GM06990 (cell line): ENCODE measurements around the gene CSDE1.

Source experiments
- DNase-seq: peaks from one replicate; pipeline ENCODE4 v3.0.0-alpha.2; 2011; ENCODE audit not compliant: insufficient read length; ENCODE audit errors: extremely low read depth
- H3K27me3 ChIP-seq: replicated peaks from 2 replicates; pipeline ENCODE4 v1.6.0; 2011; ENCODE audit warnings: low read length; ENCODE audit not compliant: control insufficient read depth, insufficient read depth
- H3K36me3 ChIP-seq: 2 replicates; pipeline ENCODE4 v1.5.1; 2011; ENCODE audit warnings: low read length; ENCODE audit not compliant: control insufficient read depth, insufficient read depth
- H3K4me3 ChIP-seq: replicated peaks from 2 replicates; pipeline ENCODE4 v1.5.1; 2011; ENCODE audit warnings: low read depth, mild to moderate bottlenecking, control low read depth, low read length
- CTCF ChIP-seq: IDR thresholded peaks from 2 replicates; pipeline ENCODE4 v1.5.1; 2011; ENCODE audit warnings: low read length, control low read depth, mild to moderate bottlenecking, inconsistent platforms; ENCODE audit not compliant: insufficient read depth, poor library complexity, severe bottlenecking

Gene CSDE1

GRCh38 chr1:114718661-114719423 lies 38.9 kb downstream of the CSDE1 start:
- peaks cover 12% of the 10 kb centered on the region for H3K36me3 ChIP-seq

GRCh38 chr1:114716304-114717170 lies 41.2 kb downstream of the CSDE1 start, which contains the start of gene NRAS:
TSS of gene NRAS (minus strand) at chr1:114716771. CDS start at chr1:114716160, 611 bp downstream.
- TF ChIP-seq CTCF, result no peak
- H3K27me3 ChIP-seq, result no peaks in the 10 kb centered on the region
- DNase-seq, result peak; percentile 92
- peaks cover 15% of the 10 kb centered on the region for H3K36me3 ChIP-seq
- H3K4me3 ChIP-seq, result peak within 1 kb of the TSS; percentile 96

More at GRCh38 chr1:114718661-114719423, 38.9 kb downstream of the CSDE1 start:
- no peak for TF ChIP-seq CTCF
- no peak for DNase-seq
- H3K4me3 ChIP-seq, result no peak overlapping the region
- no peaks in the 10 kb centered on the region for H3K27me3 ChIP-seq

GRCh38 chr1:114715952-114716303 lies 41.9 kb downstream of the CSDE1 start:
- no peak for TF ChIP-seq CTCF
- no peak for DNase-seq
- Histone ChIP-seq H3K36me3 (peaks cover 15% of the 10 kb centered on the region), H3K27me3 (no peaks in the 10 kb centered on the region), H3K4me3 (peak overlapping the region; percentile 96)

GRCh38 chr1:114712977-114713376 lies 44.8 kb downstream of the CSDE1 start:
- no peak for DNase-seq

GRCh38 chr1:114710360-114710759 lies 47.4 kb downstream of the CSDE1 start:
- TF ChIP-seq CTCF, result no peak
- no peak overlapping the region for H3K4me3 ChIP-seq
- H3K36me3 ChIP-seq, result peaks cover 12% of the 10 kb centered on the region
- no peaks in the 10 kb centered on the region for H3K27me3 ChIP-seq
- DNase-seq, result no peak

More at GRCh38 chr1:114712977-114713376, 44.8 kb downstream of the CSDE1 start:
- Histone ChIP-seq H3K27me3 (no peaks in the 10 kb centered on the region), H3K4me3 (no peak overlapping the region), H3K36me3 (peaks cover 12% of the 10 kb centered on the region)
- TF ChIP-seq CTCF, result no peak
